A549 treated with dexamethasone at 1 μM for 4 hours (cell line): Measurements from ENCODE around the gene FCRLA. TPM values are rescaled to one million over a fixed set of nuclear protein-coding genes. Genes with fewer than 3 reads are reported as not detected.

ENCODE experiments used
- total RNA-seq: library from RNA; stranded (reverse); fragments of 200-300 nt; extraction: Qiagen RNA extraction; gene quantifications from 5 replicates; pipeline ENCODE4 v1.2.3, GENCODE V29; 2022

The FCRLA gene, protein sequence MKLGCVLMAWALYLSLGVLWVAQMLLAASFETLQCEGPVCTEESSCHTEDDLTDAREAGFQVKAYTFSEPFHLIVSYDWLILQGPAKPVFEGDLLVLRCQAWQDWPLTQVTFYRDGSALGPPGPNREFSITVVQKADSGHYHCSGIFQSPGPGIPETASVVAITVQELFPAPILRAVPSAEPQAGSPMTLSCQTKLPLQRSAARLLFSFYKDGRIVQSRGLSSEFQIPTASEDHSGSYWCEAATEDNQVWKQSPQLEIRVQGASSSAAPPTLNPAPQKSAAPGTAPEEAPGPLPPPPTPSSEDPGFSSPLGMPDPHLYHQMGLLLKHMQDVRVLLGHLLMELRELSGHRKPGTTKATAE
- 0.08 TPM in 1 of 5 replicates, not detected in the others for total RNA-seq

DNA sequence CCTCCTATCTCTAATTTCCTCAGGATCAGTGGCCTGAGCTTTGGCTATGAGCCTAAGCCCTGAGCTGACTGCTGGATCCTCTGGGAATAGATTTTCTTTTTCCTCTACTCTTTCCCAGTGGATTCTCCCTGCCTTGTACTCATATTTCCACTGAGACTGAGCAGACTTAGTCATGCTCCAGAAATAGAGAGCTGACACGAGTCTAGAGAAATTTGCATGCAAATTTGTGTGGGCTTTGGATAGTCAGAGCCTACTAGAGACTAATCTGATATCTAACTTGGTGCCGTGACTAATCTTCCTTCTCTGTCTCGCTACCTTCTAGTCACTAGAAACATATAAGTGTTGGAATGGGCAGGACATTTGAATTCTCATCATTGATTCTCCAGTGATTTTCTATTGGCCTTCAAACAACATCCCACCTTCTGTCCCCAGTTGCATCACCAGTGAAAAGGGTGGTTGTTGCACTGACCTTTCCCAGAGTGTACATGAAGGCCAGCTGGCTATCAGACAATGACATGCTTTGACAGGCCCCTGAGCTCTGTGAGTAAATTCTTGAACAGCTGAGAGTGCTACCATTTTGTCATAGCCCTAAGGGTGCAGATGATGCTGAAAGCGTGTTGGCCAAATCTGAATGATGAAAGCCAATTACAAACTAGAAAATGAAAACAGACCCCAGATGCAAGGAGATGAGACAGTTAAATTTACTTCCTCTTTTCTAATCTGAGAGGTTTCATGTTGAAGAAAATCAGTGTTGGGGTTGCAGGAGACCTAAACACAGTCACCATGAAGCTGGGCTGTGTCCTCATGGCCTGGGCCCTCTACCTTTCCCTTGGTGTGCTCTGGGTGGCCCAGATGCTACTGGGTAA is at the start of gene FCRLA:
Gene FCRLA (plus strand): TSS at position 748 of the 866 bp plus-strand sequence. CDS start 36 bp downstream, at position 784.

GRCh38 chr1:161662684-161663339 is 44.2 kb upstream of the FCRLA start, which contains the start of gene FCGR2B:
Gene FCGR2B (plus strand): TSS chr1:161663143. CDS start chr1:161663242, 99 bp downstream.

DNA sequence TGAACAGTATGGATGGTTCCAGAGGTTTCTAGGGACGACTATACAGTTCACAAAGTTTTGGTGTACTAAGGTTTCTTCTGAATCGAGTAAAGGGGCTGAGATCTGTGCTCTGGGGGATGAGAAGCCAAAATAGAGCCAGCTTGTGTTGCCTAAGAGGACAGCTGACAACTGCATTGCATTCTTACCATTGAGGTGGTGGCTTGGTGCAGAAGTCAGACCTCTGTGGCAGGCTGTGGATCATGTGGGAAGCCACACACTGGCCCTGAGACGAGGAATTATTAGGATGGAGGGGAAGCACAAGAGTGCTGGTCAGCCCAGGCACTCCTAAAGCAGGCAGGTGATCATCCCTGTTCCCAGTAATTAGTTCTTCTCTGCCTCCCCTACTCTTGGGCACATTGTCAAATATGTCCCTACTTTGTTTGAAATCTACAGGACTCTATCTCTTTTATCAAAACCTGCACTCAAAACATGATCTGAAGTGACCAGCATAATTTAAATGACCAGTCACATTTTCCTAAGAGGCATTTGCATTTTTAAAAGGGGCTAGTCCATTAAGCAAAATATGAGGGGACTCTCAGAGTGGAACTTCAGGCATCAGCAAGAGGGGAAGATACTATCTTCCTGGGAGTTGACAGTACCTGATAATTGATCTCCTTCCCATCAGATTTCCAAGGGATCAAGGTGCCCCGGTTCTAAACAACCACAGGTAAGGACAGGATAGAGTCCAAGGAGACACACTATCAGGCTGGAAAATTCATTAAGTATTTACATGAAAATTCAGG is 14.1 kb downstream of the FCRLA start, which contains the start of gene FCRLB:
Gene FCRLB (plus strand): TSS at position 589 of the 782 bp plus-strand sequence. CDS start 1,129 bp downstream, outside the sequence.

GRCh38 chr1:161749509-161750407 is 42.7 kb downstream of the FCRLA start, which contains the start of gene DUSP12:
Gene DUSP12 (plus strand): TSS chr1:161749786. CDS start chr1:161749802, 16 bp downstream.

Other genes with a start within 250 kb of the FCRLA start
- not detected in 5 replicates for gene FCGR2A, start 201.8 kb upstream of the FCRLA start, total RNA-seq
- gene HSPA6, start 182.7 kb upstream of the FCRLA start, total RNA-seq: 0.94 to 6.5 TPM (median 1.5 TPM) in 5 replicates
- not detected in 5 replicates for gene FCGR3A, start 157.4 kb upstream of the FCRLA start, total RNA-seq
- gene FCGR3B, start 76.1 kb upstream of the FCRLA start, total RNA-seq: not detected in 5 replicates
- not detected in 5 replicates for gene FCGR2B, start 44.1 kb upstream of the FCRLA start, total RNA-seq
- gene FCRLB, start 14.3 kb downstream of the FCRLA start, total RNA-seq: 1.1 to 1.6 TPM (median 1.4 TPM) in 5 replicates
- gene DUSP12, start 42.6 kb downstream of the FCRLA start, total RNA-seq: 42.6 to 50.7 TPM (median 44.8 TPM) in 5 replicates
- 14.1 to 18.3 TPM (median 16.3 TPM) in 5 replicates for gene ATF6, start 59.1 kb downstream of the FCRLA start, total RNA-seq